GM12891 (cell line): ENCODE measurements around the gene ACER2.
"Not testable (repeated sequence)": the region's sequence is repeated elsewhere in the genome, so short reads cannot be mapped to it uniquely, and the experiment has no call there.

Experiments used
- PAX5 ChIP-seq: IDR thresholded peaks from 2 replicates; pipeline ENCODE4 v1.6.1; 2011; ENCODE audit warnings: low read length, moderate library complexity, mild to moderate bottlenecking; ENCODE audit not compliant: insufficient read depth, severe bottlenecking
- POLR2A ChIP-seq: IDR thresholded peaks from 2 replicates; pipeline ENCODE4 v1.6.1; 2011; ENCODE audit warnings: low read depth, low read length, control low read depth
- POLR2AphosphoS5 ChIP-seq: IDR thresholded peaks from 2 replicates; pipeline ENCODE4 v1.6.1; 2011; ENCODE audit warnings: low read depth, low read length, control low read depth
- POU2F2 ChIP-seq: IDR thresholded peaks from 2 replicates; pipeline ENCODE4 v1.6.1; 2011; ENCODE audit warnings: low read depth, mild to moderate bottlenecking, control low read depth, low read length, moderate library complexity
- SPI1 ChIP-seq: IDR thresholded peaks from 2 replicates; pipeline ENCODE4 v1.6.1; 2011; ENCODE audit warnings: low read depth, low read length, control low read depth
- TAF1 ChIP-seq: IDR thresholded peaks from 2 replicates; pipeline ENCODE4 v1.6.1; 2011; ENCODE audit warnings: low read depth, low read length, control low read depth

- TF ChIP-seq POLR2A, TAF1, POLR2AphosphoS5, SPI1, POU2F2, PAX5: not testable (repeated sequence)
Observed at GRCh38 chr9:19385212-19385611, 23.6 kb upstream of the ACER2 start.
